Measurements from ENCODE around the gene IER2.

Gene IER2

DNA sequence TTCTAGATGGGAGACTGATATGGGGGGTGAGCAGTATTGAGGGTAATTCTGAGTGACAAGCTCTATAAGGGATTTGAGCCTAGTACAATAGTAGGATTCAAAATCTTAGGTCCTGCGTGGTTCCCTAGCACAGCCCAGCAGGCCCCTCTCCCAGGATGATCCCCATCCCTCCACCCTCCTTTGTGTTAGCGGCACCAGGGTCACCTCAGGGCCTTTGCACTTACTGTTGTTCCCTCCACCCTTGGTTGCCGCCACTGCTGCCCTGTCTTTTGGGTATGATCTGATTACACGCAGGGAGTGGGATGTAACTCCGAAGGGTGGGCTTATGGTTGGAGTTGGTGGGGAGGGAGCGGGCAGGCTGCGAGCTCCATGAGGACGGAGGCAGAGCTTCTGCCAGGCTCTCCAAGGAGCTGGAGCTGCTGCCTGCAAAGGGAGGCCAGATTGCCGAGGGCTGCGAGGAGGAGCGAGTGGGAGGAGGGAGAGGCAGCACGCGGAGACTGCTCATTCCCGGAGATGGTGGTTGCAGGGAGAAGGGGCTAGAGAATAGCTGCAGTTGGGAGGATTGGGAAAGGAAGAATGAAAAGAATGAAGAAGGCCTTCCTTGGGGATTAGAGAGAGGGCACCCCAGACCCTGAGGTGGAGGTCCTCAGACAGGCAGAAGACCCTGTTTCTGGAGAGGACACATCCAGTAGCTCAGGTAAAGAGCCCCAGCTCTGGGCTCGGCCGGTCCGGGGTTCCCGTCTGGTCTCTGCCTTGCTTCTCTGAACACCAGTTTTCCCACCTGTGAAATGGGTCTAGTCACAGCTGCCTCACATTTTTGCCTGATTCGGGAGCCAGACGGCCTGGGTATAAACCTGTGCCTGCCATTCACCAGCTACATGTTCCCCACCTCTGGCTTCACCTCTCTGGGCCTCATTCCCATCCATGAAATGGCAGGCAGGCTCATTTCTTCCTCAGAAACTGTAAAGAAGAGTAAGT lies 26.9 kb upstream of the IER2 start:
- H3K9ac ChIP-seq (ENCODE audit: low read length): no peak overlapping the region
- H3K36me3 ChIP-seq (ENCODE audit: insufficient read depth, low read length): peaks cover 38% of the 10 kb centered on the region; the same call in 1 of the 2 replicates
- H3K4me1 ChIP-seq (ENCODE audit: insufficient read depth, low read length, severe bottlenecking): peaks cover 31% of the 10 kb centered on the region
- no peak overlapping the region for H2AFZ ChIP-seq (ENCODE audit: low read length)
- H3F3A ChIP-seq (ENCODE audit: insufficient read depth, low read length): no peaks in the 10 kb centered on the region
- no peaks in the 10 kb centered on the region for H3K9me3 ChIP-seq (ENCODE audit: low read length)
- H3K4me2 ChIP-seq (ENCODE audit: low read length): no peak overlapping the region
- H3K79me2 ChIP-seq (ENCODE audit: insufficient read depth, low read length): peaks cover 54% of the 10 kb centered on the region
- H3K27ac ChIP-seq (ENCODE audit: low read depth, low read length, poor library complexity, severe bottlenecking): no peak overlapping the region
- TF ChIP-seq, protein P1, sequence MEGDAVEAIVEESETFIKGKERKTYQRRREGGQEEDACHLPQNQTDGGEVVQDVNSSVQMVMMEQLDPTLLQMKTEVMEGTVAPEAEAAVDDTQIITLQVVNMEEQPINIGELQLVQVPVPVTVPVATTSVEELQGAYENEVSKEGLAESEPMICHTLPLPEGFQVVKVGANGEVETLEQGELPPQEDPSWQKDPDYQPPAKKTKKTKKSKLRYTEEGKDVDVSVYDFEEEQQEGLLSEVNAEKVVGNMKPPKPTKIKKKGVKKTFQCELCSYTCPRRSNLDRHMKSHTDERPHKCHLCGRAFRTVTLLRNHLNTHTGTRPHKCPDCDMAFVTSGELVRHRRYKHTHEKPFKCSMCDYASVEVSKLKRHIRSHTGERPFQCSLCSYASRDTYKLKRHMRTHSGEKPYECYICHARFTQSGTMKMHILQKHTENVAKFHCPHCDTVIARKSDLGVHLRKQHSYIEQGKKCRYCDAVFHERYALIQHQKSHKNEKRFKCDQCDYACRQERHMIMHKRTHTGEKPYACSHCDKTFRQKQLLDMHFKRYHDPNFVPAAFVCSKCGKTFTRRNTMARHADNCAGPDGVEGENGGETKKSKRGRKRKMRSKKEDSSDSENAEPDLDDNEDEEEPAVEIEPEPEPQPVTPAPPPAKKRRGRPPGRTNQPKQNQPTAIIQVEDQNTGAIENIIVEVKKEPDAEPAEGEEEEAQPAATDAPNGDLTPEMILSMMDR (IDR thresholded peaks at IDR 0.05; ENCODE audit: low read length): no peak
- no peak for TF ChIP-seq EZH2 (IDR thresholded peaks at IDR 0.05; ENCODE audit: borderline replicate concordance, low read length)
- H3K27me3 ChIP-seq (ENCODE audit: insufficient read depth, low read length): no peaks in the 10 kb centered on the region
- no peak overlapping the region for H3K4me3 ChIP-seq (ENCODE audit: low read depth, low read length, poor library complexity, severe bottlenecking)
- H3K9me2 ChIP-seq (ENCODE audit: low read depth, low read length): no peaks in the 10 kb centered on the region
- no peaks in the 10 kb centered on the region for H4K20me1 ChIP-seq (ENCODE audit: insufficient read depth, low read length)

DNA sequence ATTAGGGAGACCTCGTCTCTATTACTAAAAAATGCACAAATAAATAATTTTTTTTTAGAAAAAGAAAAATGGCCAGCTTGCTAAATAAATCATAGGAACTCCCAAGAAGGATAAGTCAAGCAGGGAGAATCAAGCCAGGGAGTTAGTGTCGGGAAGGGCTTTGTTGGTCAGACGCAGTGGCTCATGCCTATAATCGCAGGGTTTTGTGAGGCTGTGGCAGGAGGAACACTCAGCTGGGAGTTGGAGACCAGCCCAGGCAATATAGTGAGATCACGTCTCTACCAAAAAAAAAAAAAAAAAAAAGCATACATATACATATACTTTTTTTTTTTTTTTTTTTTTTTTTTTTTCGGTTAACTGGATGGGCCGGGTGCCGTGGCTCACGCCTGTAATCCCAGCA lies 23.2 kb upstream of the IER2 start:
- peaks cover 23% of the 10 kb centered on the region for H3K79me2 ChIP-seq (ENCODE audit: insufficient read depth, low read length)
- H3K4me1 ChIP-seq (ENCODE audit: insufficient read depth, low read length, severe bottlenecking): no peaks in the 10 kb centered on the region
- H3F3A ChIP-seq (ENCODE audit: insufficient read depth, low read length): no peaks in the 10 kb centered on the region
- H3K4me2 ChIP-seq (ENCODE audit: low read length): no peak overlapping the region
- no peak overlapping the region for H2AFZ ChIP-seq (ENCODE audit: low read length)
- no peak overlapping the region for H3K4me3 ChIP-seq (ENCODE audit: low read depth, low read length, poor library complexity, severe bottlenecking)
- no peaks in the 10 kb centered on the region for H3K27me3 ChIP-seq (ENCODE audit: insufficient read depth, low read length)
- H3K27ac ChIP-seq (ENCODE audit: low read depth, low read length, poor library complexity, severe bottlenecking): no peak overlapping the region
- H3K9ac ChIP-seq (ENCODE audit: low read length): no peak overlapping the region
- peaks cover 21% of the 10 kb centered on the region; the same call in 1 of the 2 replicates for H3K36me3 ChIP-seq (ENCODE audit: insufficient read depth, low read length)
- H3K9me2 ChIP-seq (ENCODE audit: low read depth, low read length): no peaks in the 10 kb centered on the region
- H4K20me1 ChIP-seq (ENCODE audit: insufficient read depth, low read length): no peaks in the 10 kb centered on the region
- H3K9me3 ChIP-seq (ENCODE audit: low read length): no peaks in the 10 kb centered on the region
- TF ChIP-seq EZH2 (IDR thresholded peaks at IDR 0.05; ENCODE audit: borderline replicate concordance, low read length): no peak
- TF ChIP-seq, protein P1 (IDR thresholded peaks at IDR 0.05; ENCODE audit: low read length): no peak

DNA sequence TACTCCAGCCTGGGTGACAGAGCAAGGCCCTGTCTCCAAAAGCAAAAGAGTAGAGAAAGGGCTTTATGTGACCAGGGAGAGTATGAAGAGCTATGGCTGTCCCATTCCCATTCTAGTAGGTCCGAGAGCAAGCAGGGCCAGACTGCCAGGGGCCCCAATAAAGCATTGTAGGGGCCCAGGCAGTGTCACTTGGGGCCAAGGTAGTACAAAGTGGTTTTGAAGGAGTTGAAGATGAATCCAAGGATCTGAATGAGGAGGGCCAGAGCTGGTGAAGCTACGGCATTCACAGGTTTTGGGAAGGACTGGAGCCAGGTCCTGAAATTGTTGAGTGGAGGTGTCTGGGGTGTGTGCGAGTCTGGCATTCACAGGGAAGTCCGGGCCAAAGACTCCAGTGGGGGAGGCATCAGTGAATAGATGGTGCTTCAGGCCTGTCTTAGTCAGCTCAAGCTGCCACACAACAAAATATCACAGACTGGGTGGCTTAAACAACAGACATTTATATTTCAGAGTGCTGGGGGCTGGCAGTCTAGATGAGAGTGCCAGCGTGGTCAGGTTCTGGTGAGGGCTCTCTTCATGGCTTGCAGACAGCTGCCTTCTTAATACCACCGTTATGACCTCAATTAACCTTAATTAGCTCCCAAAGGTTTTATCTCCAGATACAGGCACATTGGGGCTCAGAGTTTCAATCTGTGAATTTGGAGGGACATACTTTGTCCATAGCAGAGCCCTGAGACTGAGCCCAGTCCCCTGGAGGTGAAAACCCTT lies 22.2 kb upstream of the IER2 start:
- TF ChIP-seq, protein P1 (IDR thresholded peaks at IDR 0.05; ENCODE audit: low read length): no peak
- no peak for TF ChIP-seq EZH2 (IDR thresholded peaks at IDR 0.05; ENCODE audit: borderline replicate concordance, low read length)
- Histone ChIP-seq H3K79me2 (ENCODE audit: insufficient read depth, low read length) (peaks cover 19% of the 10 kb centered on the region), H3K4me3 (ENCODE audit: low read depth, low read length, poor library complexity, severe bottlenecking) (no peak overlapping the region), H3K4me1 (ENCODE audit: insufficient read depth, low read length, severe bottlenecking) (no peaks in the 10 kb centered on the region), H3K9me3 (ENCODE audit: low read length) (no peaks in the 10 kb centered on the region), H3K4me2 (ENCODE audit: low read length) (no peak overlapping the region), H3K27me3 (ENCODE audit: insufficient read depth, low read length) (no peaks in the 10 kb centered on the region), H4K20me1 (ENCODE audit: insufficient read depth, low read length) (no peaks in the 10 kb centered on the region), H2AFZ (ENCODE audit: low read length) (no peak overlapping the region), H3K27ac (ENCODE audit: low read depth, low read length, poor library complexity, severe bottlenecking) (no peak overlapping the region), H3F3A (ENCODE audit: insufficient read depth, low read length) (no peaks in the 10 kb centered on the region), H3K9me2 (ENCODE audit: low read depth, low read length) (no peaks in the 10 kb centered on the region), H3K9ac (ENCODE audit: low read length) (no peak overlapping the region), H3K36me3 (ENCODE audit: insufficient read depth, low read length) (peaks cover 28% of the 10 kb centered on the region; the same call in 1 of the 2 replicates)
